ENCODE data around the gene CDH4.

- TF ChIP-seq POLR2A (IDR thresholded peaks at IDR 0.05), result no peak
- no peak for TF ChIP-seq CTCF (IDR thresholded peaks at IDR 0.05)
- TF ChIP-seq POLR2AphosphoS5 (IDR thresholded peaks at IDR 0.05), result no peak
Observed at GRCh38 chr20:61960836-61961235, 708.8 kb downstream of the CDH4 start.
